ENCODE measurements around the gene NPVF. TPM values are rescaled to one million over a fixed set of nuclear protein-coding genes. Genes with fewer than 3 reads are reported as not detected.

The NPVF gene
- total RNA-seq, 1 donor from 2014 or later = not detected

DNA sequence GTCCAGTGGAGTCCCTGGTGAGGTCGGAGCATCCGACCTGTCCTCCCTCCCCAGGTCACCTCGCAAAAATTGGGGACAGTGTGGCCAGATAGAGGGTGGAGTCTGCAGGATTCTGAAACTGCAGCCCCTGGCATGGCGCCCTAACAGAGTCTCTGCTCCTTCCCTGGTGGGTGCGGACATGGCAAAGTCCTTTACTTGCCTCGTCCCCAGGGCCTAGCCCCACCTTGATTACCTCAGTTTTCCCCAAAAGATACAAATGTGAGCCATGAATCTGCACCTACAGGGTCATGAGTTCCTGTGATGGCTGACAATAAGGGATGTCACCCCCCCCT is 47.7 kb downstream of the NPVF start:
- H3K9ac ChIP-seq (ENCODE audit: low read depth in 1 of 3, low read length in 3 of 3) = peak overlapping the region; percentile 72 to 81 (median 81)

DNA sequence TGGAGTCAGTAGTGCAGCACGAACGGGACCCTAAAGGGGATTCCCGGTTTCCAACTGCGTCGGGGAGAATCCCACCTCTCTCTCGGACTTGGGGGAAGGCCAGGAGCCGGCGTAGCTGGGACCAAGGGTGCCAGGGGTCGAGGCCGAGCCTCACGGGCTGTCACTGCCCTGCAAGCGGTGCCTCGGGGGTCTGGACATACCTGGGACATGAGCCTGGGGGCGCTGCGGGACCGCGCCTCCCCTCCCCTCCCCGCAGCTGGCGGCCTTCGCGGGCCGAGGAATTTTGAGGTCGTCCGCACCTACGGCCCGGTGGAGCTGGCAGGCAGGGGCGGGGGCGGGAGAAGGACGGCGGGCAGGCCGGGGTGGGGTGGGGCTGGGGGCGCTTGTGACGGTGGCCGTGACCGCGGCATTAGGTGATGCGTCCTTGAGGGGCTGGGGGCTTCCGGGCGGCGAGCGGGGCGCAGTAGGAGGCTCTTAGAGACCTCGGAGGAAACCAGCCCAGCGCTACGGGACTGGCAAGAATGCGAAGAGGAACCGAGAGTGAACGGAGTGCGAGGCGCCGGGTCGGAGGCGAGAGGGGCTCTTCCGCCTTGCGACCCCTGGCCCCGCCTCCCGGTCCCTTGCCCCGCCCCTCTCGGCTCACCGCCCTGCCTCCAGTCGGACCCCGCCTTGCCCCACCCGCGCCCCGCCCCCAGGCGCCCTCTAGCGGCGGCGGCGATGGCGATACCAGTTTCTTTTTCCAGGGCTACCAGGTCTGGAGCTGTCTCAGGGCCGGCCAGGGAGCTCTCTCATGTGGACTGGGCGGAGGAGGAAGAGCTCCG is 48.3 kb downstream of the NPVF start:
- H3K9me3 ChIP-seq (ENCODE audit: control insufficient read depth in 3 of 3, low read length in 3 of 3) = no peaks in the 10 kb centered on the region
- no peak overlapping the region for H3K27ac ChIP-seq (ENCODE audit: low read depth, low read length)
- no peaks in the 10 kb centered on the region for H3K27me3 ChIP-seq (ENCODE audit: control insufficient read depth in 3 of 3, insufficient read depth in 3 of 3, low read length in 3 of 3)
- H3K36me3 ChIP-seq (ENCODE audit: control insufficient read depth in 3 of 3, insufficient read depth in 3 of 3, low read length in 3 of 3) = no peaks in the 10 kb centered on the region
- H3K4me1 ChIP-seq (ENCODE audit: control insufficient read depth in 3 of 3, insufficient read depth in 3 of 3, low read length in 3 of 3) = peaks cover 4 to 8% (median 7%) of the 10 kb centered on the region in 3 donors
- peak overlapping the region; percentile 82 to 86 (median 83) for H3K4me3 ChIP-seq (ENCODE audit: low read length in 3 of 3)
- H3K9ac ChIP-seq (ENCODE audit: low read depth in 1 of 3, low read length in 3 of 3) = peak overlapping the region; percentile 72 to 81 (median 81)

More for the DNA sequence above, 47.7 kb downstream of the NPVF start:
- Histone ChIP-seq H3K4me1 (ENCODE audit: control insufficient read depth in 3 of 3, insufficient read depth in 3 of 3, low read length in 3 of 3) (peaks cover 4 to 8% (median 7%) of the 10 kb centered on the region in 3 donors), H3K4me3 (ENCODE audit: low read length in 3 of 3) (peak overlapping the region; percentile 82 to 86 (median 83)), H3K27me3 (ENCODE audit: control insufficient read depth in 3 of 3, insufficient read depth in 3 of 3, low read length in 3 of 3) (no peaks in the 10 kb centered on the region), H3K9me3 (ENCODE audit: control insufficient read depth in 3 of 3, low read length in 3 of 3) (no peaks in the 10 kb centered on the region), H3K27ac (ENCODE audit: low read depth, low read length) (no peak overlapping the region), H3K36me3 (ENCODE audit: control insufficient read depth in 3 of 3, insufficient read depth in 3 of 3, low read length in 3 of 3) (no peaks in the 10 kb centered on the region)

DNA sequence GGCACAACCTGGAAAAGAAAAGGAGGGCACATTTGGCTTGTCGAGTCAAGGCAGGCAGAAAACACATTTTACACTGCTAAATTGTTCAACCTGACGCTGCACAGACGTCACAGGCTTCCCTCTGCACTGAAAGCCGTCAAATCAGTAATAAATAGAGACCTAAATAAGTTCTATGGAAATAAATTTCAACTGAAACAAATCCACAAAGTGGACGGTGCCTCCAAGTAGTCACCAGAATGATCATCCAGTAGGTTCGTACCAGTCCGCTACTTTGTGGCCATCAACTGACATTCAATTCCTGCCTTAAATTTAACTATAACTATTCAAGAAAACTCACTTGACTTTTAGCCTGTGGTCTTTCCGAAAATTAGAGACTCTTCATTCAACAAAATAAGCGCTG is 49.0 kb downstream of the NPVF start:
- H3K4me1 ChIP-seq (ENCODE audit: control insufficient read depth in 3 of 3, insufficient read depth in 3 of 3, low read length in 3 of 3) = peaks cover 4 to 8% (median 7%) of the 10 kb centered on the region in 3 donors
- no peaks in the 10 kb centered on the region for H3K36me3 ChIP-seq (ENCODE audit: control insufficient read depth in 3 of 3, insufficient read depth in 3 of 3, low read length in 3 of 3)
- H3K9me3 ChIP-seq (ENCODE audit: control insufficient read depth in 3 of 3, low read length in 3 of 3) = no peaks in the 10 kb centered on the region
- no peak overlapping the region for H3K27ac ChIP-seq (ENCODE audit: low read depth, low read length)
- H3K9ac ChIP-seq (ENCODE audit: low read depth in 1 of 3, low read length in 3 of 3) = peak overlapping the region; percentile 61 to 74 (median 71)
- peak overlapping the region; percentile 72 to 82 (median 76) for H3K4me3 ChIP-seq (ENCODE audit: low read length in 3 of 3)
- no peaks in the 10 kb centered on the region for H3K27me3 ChIP-seq (ENCODE audit: control insufficient read depth in 3 of 3, insufficient read depth in 3 of 3, low read length in 3 of 3)

Small RNAs within 50 kb of the gene (small RNA-seq; reads per million reads assigned to genes)
- not detected for gene RF00012

Other genes starting within 250 kb of the NPVF start
- 2.6 TPM for gene OSBPL3, start 248.3 kb downstream of the NPVF start, total RNA-seq
- 39.1 TPM for gene CYCS, start 103.2 kb downstream of the NPVF start, total RNA-seq